ENCODE results near the gene HSD3B2. TPM values are rescaled to one million over a fixed set of nuclear protein-coding genes. Genes with fewer than 3 reads are reported as not detected.

The HSD3B2 gene
- total and polyA plus RNA-seq, 8 donors, result 0.10 to 9.9 (median 1.4) TPM; not detected in 3

DNA sequence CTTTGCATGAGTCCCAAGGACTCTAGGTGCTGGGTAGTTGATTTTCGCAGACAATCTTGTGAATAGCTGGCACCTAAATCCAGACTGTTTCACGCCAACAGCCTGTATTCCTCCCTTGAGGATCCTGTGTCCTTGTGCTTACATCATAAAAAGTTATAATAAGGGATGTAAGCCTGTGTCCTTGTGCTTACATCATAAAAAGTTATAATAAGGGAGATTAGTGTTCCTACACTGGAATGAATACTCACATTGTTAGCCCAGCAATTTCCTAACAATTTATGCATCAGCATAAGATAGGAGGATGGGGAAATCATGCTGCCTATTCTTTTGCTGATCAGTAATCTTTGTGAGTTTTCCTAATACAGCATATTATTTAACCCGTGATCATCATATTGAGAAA is 4.0 kb upstream of the HSD3B2 start:
- 84 to 87% (median 86%) methylated on average over 3 of the region's 3 CpGs for WGBS, 5 donors
- no peak for TF ChIP-seq POLR2AphosphoS5 (IDR thresholded peaks at IDR 0.05)
- TF ChIP-seq, protein P1, sequence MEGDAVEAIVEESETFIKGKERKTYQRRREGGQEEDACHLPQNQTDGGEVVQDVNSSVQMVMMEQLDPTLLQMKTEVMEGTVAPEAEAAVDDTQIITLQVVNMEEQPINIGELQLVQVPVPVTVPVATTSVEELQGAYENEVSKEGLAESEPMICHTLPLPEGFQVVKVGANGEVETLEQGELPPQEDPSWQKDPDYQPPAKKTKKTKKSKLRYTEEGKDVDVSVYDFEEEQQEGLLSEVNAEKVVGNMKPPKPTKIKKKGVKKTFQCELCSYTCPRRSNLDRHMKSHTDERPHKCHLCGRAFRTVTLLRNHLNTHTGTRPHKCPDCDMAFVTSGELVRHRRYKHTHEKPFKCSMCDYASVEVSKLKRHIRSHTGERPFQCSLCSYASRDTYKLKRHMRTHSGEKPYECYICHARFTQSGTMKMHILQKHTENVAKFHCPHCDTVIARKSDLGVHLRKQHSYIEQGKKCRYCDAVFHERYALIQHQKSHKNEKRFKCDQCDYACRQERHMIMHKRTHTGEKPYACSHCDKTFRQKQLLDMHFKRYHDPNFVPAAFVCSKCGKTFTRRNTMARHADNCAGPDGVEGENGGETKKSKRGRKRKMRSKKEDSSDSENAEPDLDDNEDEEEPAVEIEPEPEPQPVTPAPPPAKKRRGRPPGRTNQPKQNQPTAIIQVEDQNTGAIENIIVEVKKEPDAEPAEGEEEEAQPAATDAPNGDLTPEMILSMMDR (IDR thresholded peaks at IDR 0.05), result no peak
- no peak for TF ChIP-seq POLR2A (IDR thresholded peaks at IDR 0.05)
- TF ChIP-seq EP300 (IDR thresholded peaks at IDR 0.05), result no peak
- H3K9me3 ChIP-seq, result peaks cover 0 to 6% (median 0%) of the 10 kb centered on the region in 4 donors
- H3K27me3 ChIP-seq, result no peaks in the 10 kb centered on the region
- H3K36me3 ChIP-seq, result no peaks in the 10 kb centered on the region
- intact Hi-C loops (cut with DNase I; ENCODE audit: low total_unique reads), result no loop called here
- no peak for DNase-seq
- H3K27ac ChIP-seq, result no peak overlapping the region
- no peak overlapping the region for H3K4me3 ChIP-seq
- H3K4me1 ChIP-seq, result no peaks in the 10 kb centered on the region

DNA sequence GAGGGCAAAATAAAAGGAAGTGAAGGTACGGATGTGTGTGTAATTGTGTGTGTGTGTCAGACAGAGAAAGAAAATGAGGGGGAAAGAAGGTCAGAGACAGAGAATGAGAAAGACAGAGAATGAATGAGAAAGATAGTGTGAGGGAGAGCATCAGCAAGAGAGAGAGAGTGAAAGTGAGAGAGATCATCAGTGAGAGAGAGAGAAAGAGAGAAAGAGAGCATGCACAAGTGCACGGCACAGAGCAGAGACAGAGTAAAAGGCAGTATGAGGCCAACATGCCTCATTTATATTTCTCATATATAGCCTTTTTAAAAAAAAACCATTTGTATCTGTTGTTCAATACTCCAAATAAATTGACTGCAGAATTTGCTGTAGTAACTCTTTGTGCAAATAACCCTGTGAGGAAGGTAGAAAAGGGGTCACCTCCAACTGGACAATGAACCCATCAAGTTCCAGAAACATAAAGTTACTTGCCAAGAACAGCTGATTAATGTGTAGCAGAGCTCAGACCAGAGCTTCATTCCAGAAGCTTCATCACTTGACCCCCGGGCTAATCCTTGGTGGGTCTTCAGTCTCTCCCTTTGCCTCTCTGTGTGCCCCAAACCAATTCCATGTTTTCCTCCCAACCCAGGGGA is 1.2 kb downstream of the HSD3B2 start:
- no peaks in the 10 kb centered on the region for H3K27me3 ChIP-seq
- 69 to 86% (median 78%) methylated on average over 3 of the region's 3 CpGs for WGBS, 5 donors
- intact Hi-C loops (cut with DNase I; ENCODE audit: low total_unique reads), result no loop called here
- DNase-seq, result no peak
- TF ChIP-seq POLR2A (IDR thresholded peaks at IDR 0.05) (no peak), EP300 (IDR thresholded peaks at IDR 0.05) (no peak)
- no peak overlapping the region for H3K4me3 ChIP-seq
- H3K36me3 ChIP-seq, result no peaks in the 10 kb centered on the region
- H3K4me1 ChIP-seq, result no peaks in the 10 kb centered on the region
- no peak overlapping the region for H3K27ac ChIP-seq
- H3K9me3 ChIP-seq, result no peaks in the 10 kb centered on the region

DNA sequence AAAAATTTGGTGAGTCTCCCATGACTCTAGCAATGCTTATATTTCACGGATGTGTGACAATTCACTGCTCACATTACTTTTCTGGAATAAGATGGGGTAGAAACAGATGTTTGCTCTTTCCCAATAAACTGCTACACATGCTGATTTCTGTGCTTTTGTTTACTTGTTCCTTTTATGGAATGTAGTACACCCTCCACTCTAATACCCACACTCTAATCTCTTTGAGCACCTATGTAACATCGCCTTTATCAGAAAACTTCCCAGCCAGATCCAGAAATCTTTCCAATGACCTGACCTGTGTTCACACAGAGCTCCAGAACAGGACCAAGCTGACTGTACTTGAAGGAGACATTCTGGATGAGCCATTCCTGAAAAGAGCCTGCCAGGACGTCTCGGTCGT is 4.2 kb downstream of the HSD3B2 start:
- WGBS, 5 donors, result 70 to 82% (median 76%) methylated on average over 5 of the region's 5 CpGs
- intact Hi-C loops (cut with DNase I; ENCODE audit: low total_unique reads), result no loop called here
- H3K27me3 ChIP-seq, result no peaks in the 10 kb centered on the region

DNA sequence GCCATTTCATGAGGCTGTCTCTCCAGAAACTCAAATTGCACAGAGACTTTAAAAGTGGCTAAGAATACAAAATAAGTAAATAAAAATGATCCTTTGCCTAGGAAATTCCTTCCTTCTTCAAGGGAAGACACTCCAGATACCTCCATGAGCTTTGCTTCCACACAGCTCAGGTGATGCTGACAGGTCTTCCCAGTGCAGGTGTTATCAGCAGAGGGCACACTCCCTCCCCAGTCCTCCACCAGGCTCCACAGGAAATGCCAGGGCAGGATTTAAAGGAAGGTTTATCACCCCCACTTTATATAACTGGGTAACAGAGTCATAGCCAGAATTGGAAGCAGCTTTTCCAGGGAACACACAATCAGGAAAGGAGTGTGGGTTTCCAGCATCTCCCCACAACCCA is 5.7 kb downstream of the HSD3B2 start:
- DNase-seq, result no peak
- TF ChIP-seq POLR2A (IDR thresholded peaks at IDR 0.05), result no peak
- TF ChIP-seq EP300 (IDR thresholded peaks at IDR 0.05), result no peak
- TF ChIP-seq POLR2AphosphoS5 (IDR thresholded peaks at IDR 0.05), result no peak
- TF ChIP-seq, protein P1 (IDR thresholded peaks at IDR 0.05), result no peak
- intact Hi-C loops (cut with DNase I; ENCODE audit: low total_unique reads), result no loop called here
- Histone ChIP-seq H3K4me3 (no peak overlapping the region), H3K27me3 (no peaks in the 10 kb centered on the region), H3K27ac (no peak overlapping the region), H3K36me3 (no peaks in the 10 kb centered on the region), H3K9me3 (no peaks in the 10 kb centered on the region), H3K4me1 (no peaks in the 10 kb centered on the region)

More for the DNA sequence above, 4.2 kb downstream of the HSD3B2 start:
- DNase-seq, result no peak
- no peaks in the 10 kb centered on the region for H3K4me1 ChIP-seq
- H3K4me3 ChIP-seq, result no peak overlapping the region
- H3K36me3 ChIP-seq, result no peaks in the 10 kb centered on the region
- H3K27ac ChIP-seq, result no peak overlapping the region
- H3K9me3 ChIP-seq, result no peaks in the 10 kb centered on the region
- no peak for TF ChIP-seq EP300 (IDR thresholded peaks at IDR 0.05)
- no peak for TF ChIP-seq POLR2A (IDR thresholded peaks at IDR 0.05)
- TF ChIP-seq POLR2AphosphoS5 (IDR thresholded peaks at IDR 0.05), result no peak
- TF ChIP-seq, protein P1 (IDR thresholded peaks at IDR 0.05), result no peak

DNA sequence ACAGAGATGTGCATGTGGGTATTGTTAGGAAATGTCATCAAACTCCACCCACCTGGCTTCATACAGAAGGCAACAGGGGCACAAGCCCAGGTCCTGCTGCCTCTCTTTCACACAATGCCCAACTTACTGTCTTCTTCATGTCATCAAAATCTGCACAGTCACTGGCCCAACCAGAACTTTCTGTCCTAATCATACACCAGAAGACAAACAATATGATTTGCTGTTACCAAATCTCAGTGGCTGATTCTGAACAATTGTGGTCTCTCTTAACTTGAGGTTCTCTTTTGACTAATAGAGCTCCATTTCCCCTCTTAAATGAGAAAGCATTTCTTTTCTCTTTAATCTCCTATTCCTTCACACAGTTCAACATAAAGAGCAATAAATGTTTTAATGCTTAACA is 7.7 kb downstream of the HSD3B2 start:
- H3K27ac ChIP-seq, result no peak overlapping the region
- intact Hi-C loops (cut with DNase I; ENCODE audit: low total_unique reads), result no loop called here
- TF ChIP-seq EP300 (IDR thresholded peaks at IDR 0.05), result no peak
- TF ChIP-seq POLR2AphosphoS5 (IDR thresholded peaks at IDR 0.05), result no peak
- TF ChIP-seq, protein P1 (IDR thresholded peaks at IDR 0.05), result no peak
- no peak for TF ChIP-seq POLR2A (IDR thresholded peaks at IDR 0.05)

More for the DNA sequence above, 7.7 kb downstream of the HSD3B2 start:
- Histone ChIP-seq H3K36me3 (no peaks in the 10 kb centered on the region), H3K4me1 (no peaks in the 10 kb centered on the region), H3K4me3 (no peak overlapping the region), H3K27me3 (no peaks in the 10 kb centered on the region), H3K9me3 (no peaks in the 10 kb centered on the region)
- no peak for DNase-seq

All from stomach (tissue), 9 donors.